ENCODE data around the gene LSP1.

The LSP1 gene

GRCh38 chr11:1890856-1891830 lies 38.3 kb downstream of the LSP1 start:
- no peak overlapping the region for H3K4me3 ChIP-seq (ENCODE audit: low read depth, low read length)
- TF ChIP-seq CTCF (IDR thresholded peaks at IDR 0.05; ENCODE audit: borderline replicate concordance, insufficient read depth, low read depth, low read length): no peak

DNA sequence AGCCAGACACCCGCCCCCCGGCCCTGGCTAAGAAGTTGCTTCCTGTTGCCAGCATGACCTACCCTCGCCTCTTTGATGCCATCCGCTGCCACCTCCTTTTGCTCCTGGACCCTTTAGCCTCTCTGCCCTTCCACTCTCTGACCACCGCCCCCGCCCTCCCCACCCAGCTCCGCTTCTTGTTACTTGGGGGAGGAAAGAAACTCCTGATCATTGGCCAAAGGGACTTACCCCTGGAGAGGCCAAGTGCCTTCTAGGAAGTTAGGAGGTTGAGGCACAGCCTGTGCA lies 38.9 kb downstream of the LSP1 start, which contains the start of gene PRR33:
TSS of gene PRR33 (minus strand) at position 65 of the 285 bp plus-strand sequence. CDS start 1,311 bp downstream, outside the sequence.
- no peak within 1 kb of the TSS for H3K4me3 ChIP-seq (ENCODE audit: low read depth, low read length)
- TF ChIP-seq CTCF (IDR thresholded peaks at IDR 0.05; ENCODE audit: borderline replicate concordance, insufficient read depth, low read depth, low read length): no peak

- TF ChIP-seq CTCF (IDR thresholded peaks at IDR 0.05; ENCODE audit: borderline replicate concordance, insufficient read depth, low read depth, low read length): no peak
- H3K4me3 ChIP-seq (ENCODE audit: low read depth, low read length): no peak overlapping the region
These were observed 39.2 kb downstream of the LSP1 start for GRCh38 chr11:1892116-1892515.

DNA sequence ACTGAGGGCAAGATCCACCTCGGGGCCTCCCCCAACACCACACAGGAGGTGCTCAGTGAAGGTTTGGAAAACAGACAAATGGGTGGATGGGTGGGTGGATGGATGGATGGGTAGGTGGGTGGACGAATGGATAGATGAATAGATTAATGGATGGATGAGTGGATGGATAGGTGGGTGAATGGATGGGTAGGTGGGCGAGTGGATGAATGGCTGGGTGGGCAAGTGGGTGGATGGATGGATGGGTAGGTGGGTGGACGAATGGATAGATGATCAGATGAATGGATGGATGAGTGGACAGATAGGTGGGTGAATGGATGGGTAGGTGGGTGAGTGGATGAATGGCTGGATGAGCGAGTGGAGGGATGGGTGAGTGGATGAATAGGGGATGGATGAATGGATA lies 39.7 kb downstream of the LSP1 start:
- H3K4me3 ChIP-seq (ENCODE audit: low read depth, low read length): no peak overlapping the region
- no peak for TF ChIP-seq CTCF (IDR thresholded peaks at IDR 0.05; ENCODE audit: borderline replicate concordance, insufficient read depth, low read depth, low read length)

DNA sequence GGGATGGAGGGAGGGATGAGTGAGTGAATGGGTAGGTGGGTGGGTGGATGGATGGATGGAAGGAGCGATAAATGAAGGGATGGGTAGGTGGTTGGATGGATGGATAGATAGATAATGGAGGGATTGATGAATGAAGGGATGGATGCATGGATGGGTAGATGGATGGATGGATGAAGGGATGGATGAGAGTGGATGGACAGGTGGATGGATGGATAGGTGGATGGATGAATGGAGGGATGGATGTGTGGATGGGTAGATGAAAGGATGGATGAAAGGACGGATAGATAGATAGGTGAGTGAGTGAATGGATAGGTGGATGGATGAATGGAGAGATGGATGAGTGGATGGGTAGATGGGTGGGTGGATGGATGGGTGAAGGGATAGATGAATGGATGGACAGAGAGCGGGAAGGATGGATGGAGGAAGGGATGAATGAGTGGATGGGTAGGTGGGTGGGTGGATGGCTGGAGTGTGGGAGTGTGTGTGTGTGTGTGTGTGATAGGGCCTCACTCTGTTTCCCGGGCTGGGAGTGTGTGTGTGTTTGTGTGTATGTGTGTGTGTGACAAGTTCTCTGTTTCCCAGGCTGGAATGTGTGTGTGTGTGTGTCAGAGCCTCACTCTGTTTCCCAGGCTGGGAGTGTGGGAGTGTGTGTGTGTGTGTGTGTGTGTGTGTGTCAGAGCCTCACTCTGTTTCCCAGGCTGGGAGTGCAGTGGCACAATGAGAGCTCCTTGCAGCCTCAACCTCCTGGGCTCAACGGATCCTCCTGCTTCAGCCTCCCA lies 40.9 kb downstream of the LSP1 start:
- TF ChIP-seq CTCF (IDR thresholded peaks at IDR 0.05; ENCODE audit: borderline replicate concordance, insufficient read depth, low read depth, low read length): no peak
- no peak overlapping the region for H3K4me3 ChIP-seq (ENCODE audit: low read depth, low read length)

- H3K4me3 ChIP-seq (ENCODE audit: low read depth, low read length): no peak overlapping the region
- TF ChIP-seq CTCF (IDR thresholded peaks at IDR 0.05; ENCODE audit: borderline replicate concordance, insufficient read depth, low read depth, low read length): no peak
These were observed 41.9 kb downstream of the LSP1 start for GRCh38 chr11:1894759-1895158.
